HK-2 (cell line): ENCODE results near the gene FREM2.

ENCODE experiments used
- DNase-seq: peaks from one replicate; pipeline ENCODE4 v3.0.0-alpha.2; 2018; ENCODE audit not compliant: unreplicated experiment

FREM2 gene

DNA sequence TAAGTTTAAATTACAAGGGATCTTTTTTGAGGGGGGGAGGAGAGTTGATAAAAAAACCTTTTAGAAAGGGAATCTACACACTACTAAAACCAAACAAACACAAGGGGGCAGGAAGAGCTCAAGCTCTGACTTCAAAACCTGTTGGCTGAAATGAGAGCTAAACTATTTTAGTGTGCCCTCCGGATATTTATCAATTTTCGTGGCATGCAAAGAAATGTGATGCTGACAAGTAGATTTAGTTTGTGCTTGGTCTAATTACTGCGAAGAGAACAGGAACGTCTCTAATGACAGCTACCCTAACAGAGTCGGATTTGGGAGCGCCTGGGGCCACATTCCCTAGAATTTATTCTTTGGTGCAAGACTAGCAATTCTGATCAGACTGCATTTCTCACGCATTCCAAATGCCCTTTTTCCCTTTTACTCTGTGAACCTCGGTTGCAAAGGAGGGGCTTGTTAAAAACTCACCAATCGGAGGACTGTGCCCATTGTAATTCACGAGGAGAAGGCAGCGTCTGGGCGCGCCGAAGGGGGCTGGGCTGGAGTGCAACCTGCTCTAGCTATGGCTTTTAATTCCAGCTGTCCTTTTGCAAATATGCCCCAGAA, 802 bp upstream of the FREM2 start:
- DNase-seq = no peak

DNA sequence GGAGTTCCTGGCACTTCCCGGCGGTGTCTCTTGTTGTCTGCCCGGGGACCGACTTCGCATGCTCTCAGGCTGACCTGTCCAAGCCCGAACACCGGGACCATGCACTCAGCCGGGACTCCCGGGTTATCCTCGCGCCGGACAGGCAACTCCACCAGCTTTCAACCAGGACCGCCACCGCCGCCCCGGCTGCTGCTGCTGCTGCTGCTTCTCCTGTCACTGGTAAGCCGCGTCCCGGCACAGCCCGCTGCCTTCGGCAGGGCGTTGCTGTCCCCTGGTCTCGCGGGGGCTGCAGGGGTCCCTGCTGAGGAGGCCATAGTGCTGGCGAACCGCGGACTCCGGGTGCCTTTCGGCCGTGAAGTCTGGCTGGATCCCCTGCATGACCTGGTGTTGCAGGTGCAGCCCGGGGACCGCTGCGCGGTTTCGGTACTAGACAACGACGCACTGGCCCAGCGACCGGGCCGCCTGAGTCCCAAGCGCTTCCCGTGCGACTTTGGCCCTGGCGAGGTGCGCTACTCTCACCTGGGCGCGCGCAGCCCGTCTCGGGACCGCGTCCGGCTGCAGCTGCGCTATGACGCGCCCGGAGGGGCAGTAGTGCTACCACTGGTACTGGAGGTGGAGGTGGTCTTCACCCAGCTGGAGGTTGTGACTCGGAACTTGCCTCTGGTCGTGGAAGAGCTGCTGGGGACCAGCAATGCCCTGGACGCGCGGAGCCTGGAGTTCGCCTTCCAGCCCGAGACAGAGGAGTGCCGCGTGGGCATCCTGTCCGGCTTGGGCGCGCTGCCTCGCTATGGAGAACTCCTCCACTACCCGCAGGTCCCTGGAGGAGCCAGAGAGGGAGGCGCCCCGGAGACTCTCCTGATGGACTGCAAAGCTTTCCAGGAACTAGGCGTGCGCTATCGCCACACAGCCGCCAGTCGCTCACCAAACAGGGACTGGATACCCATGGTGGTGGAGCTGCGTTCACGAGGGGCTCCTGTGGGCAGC, 661 bp downstream of the FREM2 start:
- DNase-seq = peak; percentile 38

DNA sequence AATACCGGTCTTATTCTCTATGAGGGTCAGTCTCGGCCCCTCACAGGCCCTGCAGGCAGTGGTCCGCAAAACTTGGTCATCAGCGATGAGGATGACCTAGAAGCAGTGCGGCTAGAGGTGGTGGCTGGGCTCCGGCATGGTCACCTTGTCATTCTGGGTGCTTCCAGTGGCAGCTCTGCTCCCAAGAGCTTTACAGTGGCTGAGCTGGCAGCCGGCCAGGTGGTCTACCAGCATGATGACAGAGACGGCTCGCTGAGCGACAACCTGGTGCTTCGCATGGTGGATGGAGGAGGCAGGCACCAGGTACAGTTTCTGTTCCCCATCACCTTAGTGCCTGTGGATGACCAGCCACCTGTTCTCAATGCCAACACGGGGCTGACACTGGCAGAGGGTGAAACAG, 1.8 kb downstream of the FREM2 start:
- no peak for DNase-seq

DNA sequence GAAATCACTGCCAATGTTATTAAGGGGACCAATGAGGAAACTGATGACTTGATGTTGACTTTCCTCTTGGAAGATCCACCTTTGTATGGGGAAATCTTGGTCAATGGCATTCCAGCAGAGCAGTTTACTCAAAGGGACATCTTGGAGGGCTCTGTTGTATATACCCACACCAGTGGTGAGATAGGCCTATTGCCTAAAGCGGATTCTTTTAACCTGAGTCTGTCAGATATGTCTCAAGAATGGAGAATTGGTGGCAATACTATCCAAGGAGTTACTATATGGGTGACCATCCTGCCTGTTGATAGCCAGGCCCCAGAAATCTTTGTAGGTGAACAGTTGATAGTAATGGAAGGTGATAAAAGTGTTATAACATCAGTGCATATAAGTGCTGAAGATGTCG, 3.4 kb downstream of the FREM2 start:
- DNase-seq = no peak

DNA sequence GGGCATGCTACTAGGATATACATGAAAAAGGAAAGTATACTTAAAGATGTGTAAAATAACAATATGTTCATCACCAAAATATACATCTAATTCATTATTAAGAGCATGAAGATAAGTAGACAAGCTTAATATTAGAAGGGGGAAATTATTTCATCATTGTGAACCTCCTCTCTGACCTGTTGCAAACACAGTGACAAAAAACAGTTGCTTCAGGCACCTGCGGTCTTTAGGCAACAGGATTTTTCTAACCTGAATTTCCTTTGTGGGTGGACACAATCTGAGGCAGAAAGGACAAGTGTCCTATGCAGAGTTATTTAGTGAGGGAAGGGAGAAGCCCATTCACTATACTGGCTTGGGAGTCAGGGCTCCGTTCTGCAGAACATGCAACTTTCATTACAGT, 6.3 kb downstream of the FREM2 start:
- no peak for DNase-seq

DNA sequence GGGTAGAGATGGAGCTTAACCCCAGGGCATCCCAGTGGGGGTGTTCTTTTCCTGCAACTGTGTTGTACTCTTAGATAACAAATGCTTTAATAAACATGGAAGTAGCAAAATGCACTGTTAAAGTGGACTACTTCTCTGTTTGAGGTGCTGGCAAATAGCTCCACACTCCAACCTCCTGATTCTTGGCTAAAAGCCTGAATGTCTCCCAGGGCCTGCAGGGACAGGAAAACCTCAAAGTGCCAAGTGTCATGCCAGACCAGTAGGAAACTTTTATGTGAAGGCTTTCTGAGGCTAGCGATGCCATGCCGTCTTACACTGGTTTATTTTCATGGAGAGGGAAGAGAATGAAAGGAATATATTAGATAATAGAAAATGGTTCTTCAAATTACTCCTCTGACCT, 6.8 kb downstream of the FREM2 start:
- no peak for DNase-seq

DNA sequence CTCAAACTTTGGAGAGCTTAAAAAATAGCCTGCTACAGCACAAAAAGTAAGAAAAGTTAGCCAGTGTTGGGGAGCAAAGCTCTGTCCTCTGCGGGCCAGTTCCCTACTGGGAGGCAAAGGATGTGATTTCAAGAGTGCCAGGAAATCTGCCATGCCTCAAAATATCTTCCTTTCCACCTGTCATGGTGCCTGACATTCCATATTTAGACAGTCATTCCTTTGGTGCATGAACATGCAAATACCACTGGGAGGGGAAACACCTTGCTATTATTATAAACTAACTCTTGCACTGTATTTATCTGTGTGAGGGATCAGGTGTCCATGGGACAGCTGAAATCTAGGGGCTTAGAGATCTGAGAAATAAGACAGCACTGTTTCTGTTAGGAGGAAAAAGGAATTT, 10.3 kb downstream of the FREM2 start:
- DNase-seq = no peak

DNA sequence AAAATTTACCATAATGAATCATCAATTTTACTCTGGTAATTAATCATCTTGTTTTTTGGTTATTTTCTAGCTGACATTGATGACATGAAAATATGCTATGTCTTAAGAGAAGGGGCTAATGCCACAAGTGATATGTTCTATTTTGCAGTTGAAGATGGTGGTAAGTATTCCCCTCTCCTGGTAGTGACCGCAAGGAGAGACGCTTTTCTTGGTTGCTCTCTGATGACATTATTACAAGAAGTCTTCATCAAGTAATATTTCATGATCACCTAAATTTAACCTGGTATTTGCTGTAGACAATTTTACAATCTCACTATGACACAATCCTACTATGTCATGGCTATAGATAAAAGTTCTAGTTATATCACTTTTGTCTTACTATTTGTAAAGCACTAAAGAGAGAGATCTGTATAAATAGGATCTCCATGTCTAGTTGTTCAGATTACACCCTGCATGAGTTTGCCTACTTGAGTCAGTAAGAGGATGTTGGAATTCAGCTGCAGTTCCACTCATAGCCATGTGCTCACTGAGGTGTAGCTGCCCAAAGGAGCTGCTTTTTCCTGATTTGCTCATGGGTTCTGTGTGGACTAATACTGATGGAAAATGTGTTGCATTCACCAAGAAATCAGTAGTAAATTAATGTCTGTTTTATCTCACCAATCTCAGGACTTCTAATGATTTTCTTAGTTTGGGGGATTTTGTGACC, 10.9 kb downstream of the FREM2 start:
- DNase-seq = no peak

DNA sequence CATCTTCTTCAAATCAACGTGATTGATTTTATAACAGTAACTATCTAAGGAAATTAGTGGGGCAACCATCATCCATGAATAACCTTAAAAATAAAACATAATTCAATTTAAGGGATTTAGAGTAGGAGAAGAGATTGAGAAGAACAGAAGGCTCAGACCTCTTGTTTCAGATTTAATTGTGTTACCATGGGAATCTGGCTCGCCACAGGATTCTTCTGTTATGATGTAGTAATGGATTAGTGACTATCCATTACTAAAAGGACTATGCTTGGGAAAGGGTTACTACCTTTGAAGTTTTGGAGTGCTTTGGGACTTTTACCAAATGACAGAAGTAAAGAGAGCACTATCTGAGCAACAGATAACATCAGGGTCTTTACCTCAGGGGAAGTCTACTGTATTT, 13.2 kb downstream of the FREM2 start:
- DNase-seq = no peak

DNA sequence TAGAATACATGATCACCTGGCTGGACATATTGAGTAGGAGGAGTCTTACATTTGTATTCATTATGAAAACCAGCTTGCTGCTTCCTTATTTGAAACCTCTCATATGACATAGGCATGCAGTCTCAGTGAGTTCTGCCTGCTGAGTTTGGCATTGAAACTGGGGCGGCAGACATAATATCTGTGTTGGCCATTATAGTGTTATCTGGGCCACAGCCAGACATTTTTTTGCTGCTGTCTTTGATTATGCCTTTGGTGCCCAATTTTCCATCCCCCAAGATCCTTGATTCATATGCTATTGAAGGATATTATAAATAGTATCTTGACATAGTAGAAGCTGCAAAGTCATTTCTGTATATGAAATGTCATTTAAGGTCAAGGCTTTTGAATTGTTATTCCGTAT, 15.8 kb downstream of the FREM2 start:
- no peak for DNase-seq

DNA sequence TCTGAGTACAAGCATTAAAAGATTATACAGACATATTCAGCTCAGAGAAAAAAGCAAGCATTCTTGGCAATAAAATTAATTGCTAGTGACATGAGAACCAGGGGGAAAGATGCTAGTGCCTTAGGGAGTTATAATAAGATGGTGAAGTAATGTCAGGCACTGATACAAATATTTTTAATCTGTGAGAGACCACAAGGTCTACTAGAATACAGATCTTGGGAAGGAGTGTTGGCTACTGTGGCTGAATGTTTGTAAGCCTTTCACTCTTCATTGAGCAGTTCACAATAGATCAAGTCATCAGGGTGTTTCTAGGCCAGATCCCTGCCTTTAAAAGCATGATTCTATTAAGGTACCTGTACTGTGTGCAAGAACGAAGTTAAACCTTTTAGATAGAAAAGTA, 16.4 kb downstream of the FREM2 start:
- DNase-seq = no peak

DNA sequence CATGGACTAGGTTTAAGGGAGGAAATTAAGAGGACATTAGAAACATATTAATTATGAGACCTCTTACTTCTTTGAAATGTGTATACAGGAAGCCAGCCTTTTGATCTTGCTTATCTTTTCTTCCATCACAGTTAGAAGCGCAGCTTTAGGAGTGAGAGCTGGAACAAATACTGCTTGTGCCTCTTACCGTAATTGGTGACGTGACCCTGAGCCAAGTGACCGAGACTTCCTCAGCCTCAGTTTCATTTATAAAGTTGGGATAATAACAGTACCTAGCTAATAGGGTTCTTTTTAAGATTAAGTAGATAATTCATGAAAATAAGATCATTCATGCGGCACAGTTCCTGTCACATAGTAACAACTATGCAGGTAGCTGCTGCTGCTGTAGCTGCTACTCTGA, 18.5 kb downstream of the FREM2 start:
- DNase-seq = no peak

DNA sequence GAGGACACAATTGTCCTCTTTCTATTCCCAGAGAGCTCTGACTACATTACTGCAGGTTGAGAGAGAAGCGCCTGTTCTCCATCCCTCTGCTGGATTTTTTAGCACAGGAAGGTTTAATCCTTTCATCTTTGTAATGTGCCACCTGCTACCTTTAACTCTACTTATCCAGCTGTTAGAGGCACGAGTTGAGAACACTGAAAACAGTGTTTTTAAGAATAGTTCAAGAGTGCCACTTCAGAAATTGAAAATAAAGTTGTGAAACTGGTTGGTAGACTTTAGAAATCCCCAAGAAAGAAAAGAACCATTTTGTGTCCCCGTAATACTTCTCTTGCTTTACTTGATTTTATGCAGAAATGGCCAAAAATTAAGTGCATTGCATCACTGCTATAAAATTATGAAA, 20.6 kb downstream of the FREM2 start:
- no peak for DNase-seq

DNA sequence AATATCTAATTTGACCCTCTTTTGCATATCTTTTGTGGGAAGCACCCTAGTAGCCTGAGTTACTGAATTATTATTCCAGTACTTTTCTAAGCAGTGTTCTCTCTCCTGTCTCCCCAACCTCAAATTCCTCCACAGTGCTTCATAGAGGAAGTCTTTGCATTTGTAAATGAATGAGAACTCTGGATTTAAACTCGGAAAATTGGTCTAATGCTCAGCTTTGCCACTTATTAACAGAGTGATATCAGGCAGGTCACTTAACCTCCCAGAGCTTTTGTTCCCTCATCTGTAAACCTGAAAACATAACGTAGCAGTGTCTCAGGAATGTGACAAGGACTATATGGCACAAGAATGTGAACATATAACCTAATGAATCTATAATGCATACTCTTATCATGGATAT, 26.2 kb downstream of the FREM2 start:
- DNase-seq = no peak

DNA sequence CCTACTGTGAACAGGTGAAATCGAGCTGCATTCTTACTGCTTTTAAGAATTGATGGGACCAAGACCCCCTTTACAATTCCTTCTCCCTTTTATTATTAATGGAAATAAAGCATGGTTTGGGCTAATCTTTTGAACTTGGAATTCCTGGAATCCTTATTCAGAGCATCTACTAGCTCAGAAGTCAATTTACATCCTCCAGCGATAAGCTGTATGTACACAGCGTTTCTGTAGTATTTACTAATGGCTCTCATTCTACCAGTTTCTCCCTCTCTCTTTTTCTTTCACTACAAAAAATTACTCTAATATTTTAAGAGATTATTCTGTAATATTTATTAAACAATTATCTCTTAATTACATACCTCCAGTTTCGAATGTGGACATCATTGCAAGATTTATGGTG, 31.5 kb downstream of the FREM2 start:
- no peak for DNase-seq

DNA sequence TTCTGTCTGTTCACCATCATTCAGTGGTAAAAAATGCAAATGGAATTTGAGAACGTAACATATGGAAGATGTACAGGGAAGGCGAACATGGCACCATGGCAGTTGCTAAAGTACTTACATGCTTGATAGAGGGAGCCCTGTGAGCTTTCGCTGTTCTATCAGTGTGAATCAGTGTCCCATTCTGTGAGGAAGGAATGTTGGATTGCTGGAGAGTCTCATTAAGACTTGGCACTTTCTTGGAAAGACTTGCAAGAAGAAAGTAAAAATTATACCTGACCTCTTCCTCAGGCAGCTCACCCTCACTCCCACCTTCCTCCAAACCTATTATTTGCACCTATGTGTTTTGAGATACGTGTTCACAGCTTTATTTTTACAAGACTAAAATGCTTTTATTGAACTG, 43.5 kb downstream of the FREM2 start:
- DNase-seq = no peak

DNA sequence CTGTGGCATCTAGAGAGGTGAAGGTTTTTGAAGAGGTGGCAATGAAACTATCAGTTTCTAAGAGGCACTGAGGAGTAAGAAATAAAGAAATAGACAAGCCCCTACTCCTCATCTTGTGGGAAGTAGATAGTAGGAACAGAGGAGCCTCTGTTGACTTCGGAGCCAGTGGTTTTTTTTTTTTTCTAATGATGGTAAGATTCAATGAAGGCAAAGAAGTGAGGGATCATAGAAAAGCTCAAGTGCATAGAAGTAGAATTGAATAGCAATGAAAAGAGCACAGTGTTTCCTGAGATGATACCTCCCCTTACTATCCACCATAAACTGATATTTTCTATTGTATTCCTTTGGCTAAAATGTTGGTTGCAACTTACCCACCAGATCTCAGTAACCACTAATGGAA, 46.3 kb downstream of the FREM2 start:
- DNase-seq = no peak

DNA sequence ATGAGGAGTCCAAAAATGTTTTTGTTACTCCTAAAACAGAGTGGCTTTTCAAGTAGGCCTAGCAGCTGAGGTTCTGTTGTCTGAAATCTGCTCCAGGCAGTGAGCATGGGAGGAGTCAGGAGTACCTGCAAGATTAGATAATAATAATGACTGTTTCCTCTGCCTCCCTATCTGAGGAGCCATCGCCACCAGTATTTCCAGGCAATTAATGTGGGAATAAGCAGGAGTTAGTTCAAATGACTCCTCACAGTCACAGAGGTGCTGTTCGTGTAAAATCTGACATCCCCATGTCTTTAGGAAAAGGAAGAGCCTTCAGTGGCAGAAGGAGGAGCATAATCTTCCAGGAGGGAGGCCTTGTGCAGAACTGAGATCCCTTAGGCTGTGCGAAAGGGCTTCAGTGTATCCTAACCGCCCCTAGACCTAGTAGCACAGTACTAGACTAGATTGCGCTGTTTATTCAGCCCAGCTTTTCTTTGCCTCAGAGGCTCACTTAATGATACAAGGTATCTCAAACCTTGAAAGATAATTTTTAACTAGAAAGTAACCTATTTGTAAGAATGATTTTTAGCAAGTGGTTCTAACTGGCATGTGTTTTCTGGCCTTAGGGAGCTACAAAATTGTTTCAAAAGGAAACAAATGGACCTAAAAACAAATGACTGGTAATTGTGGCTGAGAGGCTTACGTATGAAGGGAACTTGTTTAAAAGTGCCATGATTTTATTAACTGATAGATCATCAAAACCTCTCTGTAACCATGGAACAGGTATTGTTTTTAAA, 49.0 kb downstream of the FREM2 start:
- no peak for DNase-seq

DNA sequence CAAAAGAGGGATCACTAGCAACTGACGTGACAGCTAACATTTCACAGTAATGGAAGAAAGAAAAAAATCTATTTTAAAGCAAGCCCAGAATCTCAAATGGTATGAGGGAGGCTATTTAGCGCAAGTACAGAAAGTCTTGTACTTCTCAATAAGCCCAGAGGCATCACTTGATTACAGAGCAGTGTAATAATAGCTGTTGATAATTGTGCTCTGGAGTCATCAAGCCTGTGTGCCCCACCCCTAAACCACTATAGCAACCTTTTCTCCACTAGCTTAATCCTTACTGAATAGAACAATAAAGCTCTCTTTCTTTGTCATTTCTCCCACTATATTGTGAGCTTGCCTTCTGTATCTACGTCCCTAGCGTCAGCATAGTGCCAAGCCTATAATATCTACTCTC, 56.6 kb downstream of the FREM2 start:
- DNase-seq = no peak

DNA sequence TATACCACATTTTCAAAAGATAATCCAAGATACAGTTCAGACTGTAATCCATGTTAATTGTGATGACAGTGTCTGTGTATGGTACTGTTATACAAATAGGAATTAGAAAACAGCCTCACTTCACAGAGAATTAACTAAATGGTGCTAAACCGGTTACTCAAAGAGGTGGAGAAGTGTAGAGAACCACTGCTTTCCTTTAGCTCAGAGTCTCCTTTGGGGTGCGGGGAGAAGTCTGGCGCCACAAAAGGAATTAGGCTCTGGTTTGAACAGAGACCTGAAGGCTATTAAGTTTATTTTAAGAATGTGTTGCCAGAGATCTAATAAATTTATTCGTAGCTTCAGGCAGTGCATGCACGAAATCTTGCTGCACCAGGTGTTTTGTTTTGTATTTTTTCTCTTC, 65.8 kb downstream of the FREM2 start:
- DNase-seq = no peak

DNA sequence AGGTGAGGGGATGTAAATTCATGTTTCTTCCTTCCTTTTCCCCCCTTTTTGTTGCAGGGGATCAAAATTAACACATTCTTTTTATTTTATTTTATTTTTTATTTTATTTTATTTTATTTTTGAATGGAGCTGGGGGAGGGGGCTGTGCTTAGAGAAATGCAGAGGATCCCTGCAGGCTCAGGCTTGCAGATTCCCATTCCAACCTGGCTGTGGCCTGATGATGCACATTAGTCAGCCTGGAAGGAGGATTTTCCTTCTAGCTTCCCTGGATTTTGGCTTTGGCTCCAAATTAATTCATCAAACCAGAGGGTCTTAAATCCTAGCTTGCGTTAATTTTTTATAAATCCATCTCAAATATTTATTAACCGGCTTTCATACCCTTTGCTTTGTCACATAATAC, 67.0 kb downstream of the FREM2 start:
- DNase-seq = no peak

DNA sequence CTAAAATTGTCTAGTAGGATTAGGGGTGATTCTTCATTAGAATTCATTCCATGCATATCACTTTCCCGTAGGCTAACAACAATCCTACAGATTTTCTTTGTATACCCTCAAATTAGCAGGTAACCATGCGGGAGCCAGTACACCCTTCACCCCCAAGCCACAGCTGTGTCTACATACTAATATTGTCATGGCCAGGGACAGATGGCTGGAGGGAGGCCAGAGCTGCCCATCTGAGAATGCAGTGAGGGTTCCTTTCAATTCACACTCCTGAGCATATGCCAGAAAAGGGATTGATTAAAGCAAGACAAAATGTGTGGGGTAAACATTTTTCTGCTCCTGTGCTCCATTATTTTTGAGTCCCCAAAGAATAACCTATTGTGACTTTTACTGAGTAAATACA, 68.9 kb downstream of the FREM2 start:
- no peak for DNase-seq
